ENCODE results near the gene SNED1. TPM values are rescaled to one million over a fixed set of nuclear protein-coding genes. Genes with fewer than 3 reads are reported as not detected.

Gene SNED1
- total RNA-seq, 1 donor from 2014 or later, result 19.4 TPM

DNA sequence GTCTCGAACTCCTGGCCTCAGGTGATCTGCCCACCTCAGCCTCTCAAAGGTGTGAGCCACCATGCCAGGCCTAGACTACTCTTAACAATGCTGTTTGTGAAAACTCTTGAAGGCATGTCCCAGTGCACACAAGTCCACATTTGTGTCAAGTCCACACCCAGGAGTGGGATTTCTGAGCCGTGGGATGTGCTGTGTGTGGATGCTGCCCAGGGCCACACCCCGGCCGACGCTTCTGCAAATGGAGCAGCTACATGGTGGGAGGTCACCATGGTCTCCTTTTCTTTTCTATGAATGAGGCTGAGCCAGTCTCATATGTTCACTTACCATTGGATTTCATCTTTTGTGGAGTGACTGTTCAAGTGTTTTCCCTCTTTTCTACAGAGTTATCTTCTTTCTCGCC is 15.8 kb downstream of the SNED1 start:
- no peaks in the 10 kb centered on the region for H3K9me3 Mint-ChIP-seq (ENCODE audit: unreplicated experiment)
- peaks cover 16% of the 10 kb centered on the region for H3K4me1 Mint-ChIP-seq (ENCODE audit: unreplicated experiment)
- DNase-seq (ENCODE audit: extremely low spot score, unreplicated experiment), result no peak
- peaks cover 3% of the 10 kb centered on the region for H3K36me3 Mint-ChIP-seq (ENCODE audit: unreplicated experiment)
- TF ChIP-seq, protein P1, sequence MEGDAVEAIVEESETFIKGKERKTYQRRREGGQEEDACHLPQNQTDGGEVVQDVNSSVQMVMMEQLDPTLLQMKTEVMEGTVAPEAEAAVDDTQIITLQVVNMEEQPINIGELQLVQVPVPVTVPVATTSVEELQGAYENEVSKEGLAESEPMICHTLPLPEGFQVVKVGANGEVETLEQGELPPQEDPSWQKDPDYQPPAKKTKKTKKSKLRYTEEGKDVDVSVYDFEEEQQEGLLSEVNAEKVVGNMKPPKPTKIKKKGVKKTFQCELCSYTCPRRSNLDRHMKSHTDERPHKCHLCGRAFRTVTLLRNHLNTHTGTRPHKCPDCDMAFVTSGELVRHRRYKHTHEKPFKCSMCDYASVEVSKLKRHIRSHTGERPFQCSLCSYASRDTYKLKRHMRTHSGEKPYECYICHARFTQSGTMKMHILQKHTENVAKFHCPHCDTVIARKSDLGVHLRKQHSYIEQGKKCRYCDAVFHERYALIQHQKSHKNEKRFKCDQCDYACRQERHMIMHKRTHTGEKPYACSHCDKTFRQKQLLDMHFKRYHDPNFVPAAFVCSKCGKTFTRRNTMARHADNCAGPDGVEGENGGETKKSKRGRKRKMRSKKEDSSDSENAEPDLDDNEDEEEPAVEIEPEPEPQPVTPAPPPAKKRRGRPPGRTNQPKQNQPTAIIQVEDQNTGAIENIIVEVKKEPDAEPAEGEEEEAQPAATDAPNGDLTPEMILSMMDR (IDR thresholded peaks at IDR 0.05), result no peak
- H3K4me3 Mint-ChIP-seq (ENCODE audit: unreplicated experiment), result no peak overlapping the region
- H3K27ac Mint-ChIP-seq (ENCODE audit: unreplicated experiment), result no peak overlapping the region
- H3K27me3 Mint-ChIP-seq (ENCODE audit: unreplicated experiment), result peaks cover 23% of the 10 kb centered on the region

DNA sequence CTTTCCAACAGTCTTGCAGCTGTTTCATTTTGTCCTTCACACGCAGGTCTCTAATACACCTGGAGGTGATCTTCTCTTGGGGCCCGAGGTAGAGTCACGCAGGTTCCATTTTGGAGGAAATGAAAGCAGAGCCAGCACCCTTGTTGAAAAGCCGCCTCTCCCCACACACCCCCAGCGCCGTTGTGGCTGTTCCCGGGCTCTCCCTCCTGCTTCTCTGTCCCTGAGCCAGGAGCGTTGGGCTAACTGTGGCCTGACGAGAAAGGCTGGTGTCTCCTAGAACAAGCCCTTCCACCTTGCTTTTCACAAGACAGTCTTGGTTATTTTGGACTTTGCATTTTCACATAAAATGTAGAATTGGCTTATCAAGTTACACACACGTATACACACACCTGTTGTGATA is 16.3 kb downstream of the SNED1 start:
- Mint-ChIP-seq H3K9me3 (ENCODE audit: unreplicated experiment) (no peaks in the 10 kb centered on the region), H3K27me3 (ENCODE audit: unreplicated experiment) (peaks cover 22% of the 10 kb centered on the region), H3K4me1 (ENCODE audit: unreplicated experiment) (peaks cover 10% of the 10 kb centered on the region), H3K4me3 (ENCODE audit: unreplicated experiment) (no peak overlapping the region), H3K36me3 (ENCODE audit: unreplicated experiment) (peaks cover 3% of the 10 kb centered on the region), H3K27ac (ENCODE audit: unreplicated experiment) (no peak overlapping the region)
- TF ChIP-seq, protein P1 (IDR thresholded peaks at IDR 0.05), result no peak
- peak; percentile 67 for DNase-seq (ENCODE audit: extremely low spot score, unreplicated experiment)

DNA sequence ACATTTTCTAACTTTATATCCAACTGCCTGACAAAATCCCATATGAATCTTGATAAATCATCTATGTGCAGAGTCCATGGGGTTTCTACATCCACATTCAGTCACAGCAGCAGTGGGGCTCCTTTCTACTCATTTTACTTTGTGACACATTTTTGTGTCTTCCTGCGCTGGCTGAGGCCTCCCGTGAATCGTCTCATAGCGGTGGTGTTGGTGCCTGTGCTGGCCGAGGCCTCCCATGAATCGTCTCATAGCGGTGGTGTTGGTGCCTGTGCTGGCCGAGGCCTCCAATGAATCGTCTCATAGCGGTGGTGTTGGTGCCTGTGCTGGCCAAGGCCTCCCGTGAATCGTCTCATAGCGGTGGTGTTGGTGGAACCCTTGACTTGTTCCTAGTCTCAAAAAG is 17.0 kb downstream of the SNED1 start:
- Mint-ChIP-seq H3K27ac (ENCODE audit: unreplicated experiment) (no peak overlapping the region), H3K36me3 (ENCODE audit: unreplicated experiment) (peaks cover 3% of the 10 kb centered on the region), H3K4me1 (ENCODE audit: unreplicated experiment) (peaks cover 3% of the 10 kb centered on the region), H3K27me3 (ENCODE audit: unreplicated experiment) (peaks cover 22% of the 10 kb centered on the region), H3K9me3 (ENCODE audit: unreplicated experiment) (no peaks in the 10 kb centered on the region), H3K4me3 (ENCODE audit: unreplicated experiment) (no peak overlapping the region)
- TF ChIP-seq, protein P1 (IDR thresholded peaks at IDR 0.05), result no peak
- peak; percentile 63 for DNase-seq (ENCODE audit: extremely low spot score, unreplicated experiment)

DNA sequence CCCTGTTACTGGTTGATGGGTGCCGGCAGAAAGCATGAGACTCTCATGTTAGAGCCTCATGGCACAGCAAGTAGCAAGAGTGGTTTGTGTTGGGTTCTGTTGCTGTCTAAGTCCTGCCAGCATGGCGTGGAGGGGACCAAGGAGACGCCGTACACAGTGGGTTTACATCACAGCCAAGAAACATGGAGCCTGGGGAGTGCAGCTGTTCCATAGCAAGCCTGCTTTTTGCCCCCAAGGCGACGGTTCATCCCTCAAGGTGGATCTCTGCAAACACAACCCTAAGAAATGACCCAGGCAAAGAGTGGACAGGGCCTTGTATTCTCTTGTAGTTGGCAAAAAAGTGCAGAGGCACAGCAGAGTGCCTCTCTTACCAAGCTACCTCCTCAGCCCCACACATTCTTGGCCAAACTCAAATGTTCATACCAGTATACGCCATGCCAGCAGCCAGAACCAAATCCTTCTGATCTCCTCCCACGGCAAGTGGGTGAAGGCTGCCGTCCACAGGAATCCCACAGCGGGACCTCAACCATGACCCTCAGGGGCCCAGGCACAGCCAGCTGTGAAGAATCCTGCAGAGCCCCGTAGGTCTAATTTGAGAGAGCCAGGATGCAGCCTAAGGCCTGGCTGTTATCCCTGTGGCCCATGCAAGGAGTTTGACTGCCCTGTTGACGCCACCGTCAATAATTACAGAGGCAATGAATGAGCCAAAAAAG is 19.0 kb downstream of the SNED1 start:
- peak; percentile 70 for DNase-seq (ENCODE audit: extremely low spot score, unreplicated experiment)
- H3K27me3 Mint-ChIP-seq (ENCODE audit: unreplicated experiment), result peaks cover 25% of the 10 kb centered on the region
- H3K27ac Mint-ChIP-seq (ENCODE audit: unreplicated experiment), result no peak overlapping the region
- H3K36me3 Mint-ChIP-seq (ENCODE audit: unreplicated experiment), result peaks cover 2% of the 10 kb centered on the region
- TF ChIP-seq, protein P1 (IDR thresholded peaks at IDR 0.05), result no peak
- H3K4me1 Mint-ChIP-seq (ENCODE audit: unreplicated experiment), result no peaks in the 10 kb centered on the region
- no peak overlapping the region for H3K4me3 Mint-ChIP-seq (ENCODE audit: unreplicated experiment)
- H3K9me3 Mint-ChIP-seq (ENCODE audit: unreplicated experiment), result peaks cover 11% of the 10 kb centered on the region

DNA sequence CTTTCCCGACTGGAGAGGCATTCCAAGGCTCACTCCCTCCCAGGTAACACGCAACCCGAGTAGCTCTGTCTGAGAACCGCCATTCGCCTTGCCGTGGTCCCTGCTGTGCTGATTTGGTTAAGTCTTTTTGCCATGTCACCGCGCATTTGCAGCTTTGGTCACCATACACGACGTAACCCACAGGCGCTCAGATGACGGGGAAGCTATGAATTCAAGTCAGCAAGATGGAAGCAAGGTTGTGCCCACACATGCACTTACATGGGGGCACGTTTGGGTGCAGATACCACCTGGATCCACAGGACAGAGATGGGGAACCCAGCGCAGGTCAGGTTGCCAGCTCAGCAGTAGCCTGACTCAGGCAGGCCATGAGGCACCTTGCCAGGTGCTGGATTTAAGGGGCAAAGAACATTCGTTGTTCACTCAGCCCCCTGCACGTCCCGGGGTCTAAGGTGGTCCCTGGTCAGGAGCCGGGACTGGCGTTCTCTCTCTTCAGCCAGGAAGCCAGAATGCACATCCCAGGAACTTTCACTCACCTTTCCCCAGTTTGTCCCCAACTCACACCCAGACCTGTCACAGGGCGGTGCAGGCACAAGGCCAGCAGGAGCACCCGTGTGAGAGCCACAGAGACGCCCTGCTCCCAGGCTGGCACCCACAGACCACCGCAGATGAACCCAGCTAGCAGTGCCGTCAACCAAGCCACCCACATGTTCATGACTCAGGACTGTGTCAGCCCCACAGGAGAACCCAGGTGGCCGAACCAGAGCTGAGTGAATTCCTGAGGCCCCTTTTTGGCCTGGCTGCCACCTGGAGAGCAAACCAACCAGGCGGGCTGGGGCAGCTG is 19.9 kb downstream of the SNED1 start:
- Mint-ChIP-seq H3K4me3 (ENCODE audit: unreplicated experiment) (no peak overlapping the region), H3K9me3 (ENCODE audit: unreplicated experiment) (peaks cover 15% of the 10 kb centered on the region), H3K27ac (ENCODE audit: unreplicated experiment) (no peak overlapping the region), H3K4me1 (ENCODE audit: unreplicated experiment) (no peaks in the 10 kb centered on the region), H3K36me3 (ENCODE audit: unreplicated experiment) (no peaks in the 10 kb centered on the region), H3K27me3 (ENCODE audit: unreplicated experiment) (peaks cover 30% of the 10 kb centered on the region)
- DNase-seq (ENCODE audit: extremely low spot score, unreplicated experiment), result peak; percentile 80
- TF ChIP-seq, protein P1 (IDR thresholded peaks at IDR 0.05), result no peak

All from osteocyte (in vitro differentiated cells).